ENCODE data around the gene TOMM34.

- TF ChIP-seq CTCF (IDR thresholded peaks at IDR 0.05; ENCODE audit: low read length) (no peak), EZH2 (optimal IDR thresholded peaks at IDR 0.05; ENCODE audit: low read depth, low read length) (no peak)
Observed at GRCh38 chr20:44993343-44993742, 33.1 kb upstream of the TOMM34 start.
